H54 (cell line): Measurements from ENCODE around the gene TRRAP.

ENCODE experiments used
- DNase-seq: peaks from one replicate; pipeline ENCODE4 v3.0.0; 2011; ENCODE audit warnings: low spot score, mixed read lengths; ENCODE audit not compliant: insufficient read length
- FAIRE-seq: peaks from 3 replicates; lab custom pipeline; 2011; peaks lifted over from hg19 to GRCh38; lab: Jason Lieb, UNC
- POLR2A ChIP-seq: IDR thresholded peaks from 2 replicates; pipeline ENCODE4 v1.6.1; 2011; ENCODE audit warnings: low read depth, mild to moderate bottlenecking, low read length

The TRRAP gene

GRCh38 chr7:98855610-98856422 lies 22.5 kb upstream of the TRRAP start:
- TF ChIP-seq POLR2A, result no peak

GRCh38 chr7:98860071-98860470 lies 18.3 kb upstream of the TRRAP start:
- DNase-seq, result no peak
- TF ChIP-seq POLR2A, result no peak
- FAIRE-seq, result no peak

More at GRCh38 chr7:98855610-98856422, 22.5 kb upstream of the TRRAP start:
- FAIRE-seq (no peak), DNase-seq (no peak)

GRCh38 chr7:98862203-98862602 lies 16.1 kb upstream of the TRRAP start:
- FAIRE-seq, result no peak

GRCh38 chr7:98862716-98863420 lies 15.5 kb upstream of the TRRAP start:
- no peak for TF ChIP-seq POLR2A
- FAIRE-seq, result no peak
- no peak for DNase-seq

More at GRCh38 chr7:98862203-98862602, 16.1 kb upstream of the TRRAP start:
- TF ChIP-seq POLR2A, result no peak
- DNase-seq, result no peak

GRCh38 chr7:98863601-98864000 lies 14.7 kb upstream of the TRRAP start:
- FAIRE-seq, result no peak
- no peak for DNase-seq
- TF ChIP-seq POLR2A, result no peak

- no peak for TF ChIP-seq POLR2A
- DNase-seq (no peak), FAIRE-seq (no peak)
These were observed 13.4 kb upstream of the TRRAP start for GRCh38 chr7:98864731-98865453.

GRCh38 chr7:98866351-98866750 lies 12.0 kb upstream of the TRRAP start:
- no peak for FAIRE-seq
- no peak for DNase-seq
- TF ChIP-seq POLR2A, result no peak

GRCh38 chr7:98866765-98867164 lies 11.6 kb upstream of the TRRAP start:
- FAIRE-seq, result no peak
- TF ChIP-seq POLR2A, result no peak
- DNase-seq, result no peak

- no peak for TF ChIP-seq POLR2A
- no peak for FAIRE-seq
- no peak for DNase-seq
These were observed 9.9 kb upstream of the TRRAP start for GRCh38 chr7:98868450-98868849.

GRCh38 chr7:98869027-98869596 lies 9.2 kb upstream of the TRRAP start:
- FAIRE-seq (no peak), DNase-seq (no peak)
- TF ChIP-seq POLR2A, result no peak

- no peak for TF ChIP-seq POLR2A
- FAIRE-seq, result no peak
- DNase-seq, result no peak
These were observed 8.7 kb upstream of the TRRAP start, which contains the start of gene TMEM130 for GRCh38 chr7:98869597-98870120. Gene TMEM130 (minus strand): TSS chr7:98870014. CDS start chr7:98869861, 153 bp downstream.

GRCh38 chr7:98870121-98870651 lies 8.1 kb upstream of the TRRAP start:
- 0 out of 2 replicates have a peak, but pooled peaks have one; percentile 13 for TF ChIP-seq POLR2A
- no peak for DNase-seq

More at GRCh38 chr7:98870121-98870651, 8.1 kb upstream of the TRRAP start:
- no peak for FAIRE-seq
